BLaER1 (cell line): ENCODE results near the gene NDRG4.

Source experiments
- H3K27ac ChIP-seq: shearing (Covaris generic); formaldehyde crosslinking; 2 replicates; pipeline ENCODE4 v1.8.1; 2022
- H3K27me3 ChIP-seq: shearing (Covaris generic); formaldehyde crosslinking; 2 replicates; pipeline ENCODE4 v1.8.1; 2022
- H3K36me3 ChIP-seq: shearing (Covaris generic); formaldehyde crosslinking; 2 replicates; pipeline ENCODE4 v1.8.1; 2022
- H3K4me1 ChIP-seq: shearing (Covaris generic); formaldehyde crosslinking; 2 replicates; pipeline ENCODE4 v1.8.1; 2022
- H3K4me2 ChIP-seq: shearing (Covaris generic); formaldehyde crosslinking; 2 replicates; pipeline ENCODE4 v1.8.1; 2022
- H3K4me3 ChIP-seq: shearing (Covaris generic); formaldehyde crosslinking; 2 replicates; pipeline ENCODE4 v1.8.1; 2022
- H3K9ac ChIP-seq: shearing (Covaris generic); formaldehyde crosslinking; 2 replicates; pipeline ENCODE4 v1.8.1; 2022
- H3K9me3 ChIP-seq: shearing (Covaris generic); formaldehyde crosslinking; 2 replicates; pipeline ENCODE4 v1.8.1; 2022
- H4K20me1 ChIP-seq: shearing (Covaris generic); formaldehyde crosslinking; 2 replicates; pipeline ENCODE4 v1.8.1; 2022
- Cebpa-rat ChIP-seq: shearing (Covaris generic); IDR thresholded peaks from 2 replicates; pipeline ENCODE4 v1.8.1; 2022

NDRG4 gene, protein sequence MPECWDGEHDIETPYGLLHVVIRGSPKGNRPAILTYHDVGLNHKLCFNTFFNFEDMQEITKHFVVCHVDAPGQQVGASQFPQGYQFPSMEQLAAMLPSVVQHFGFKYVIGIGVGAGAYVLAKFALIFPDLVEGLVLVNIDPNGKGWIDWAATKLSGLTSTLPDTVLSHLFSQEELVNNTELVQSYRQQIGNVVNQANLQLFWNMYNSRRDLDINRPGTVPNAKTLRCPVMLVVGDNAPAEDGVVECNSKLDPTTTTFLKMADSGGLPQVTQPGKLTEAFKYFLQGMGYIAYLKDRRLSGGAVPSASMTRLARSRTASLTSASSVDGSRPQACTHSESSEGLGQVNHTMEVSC

DNA sequence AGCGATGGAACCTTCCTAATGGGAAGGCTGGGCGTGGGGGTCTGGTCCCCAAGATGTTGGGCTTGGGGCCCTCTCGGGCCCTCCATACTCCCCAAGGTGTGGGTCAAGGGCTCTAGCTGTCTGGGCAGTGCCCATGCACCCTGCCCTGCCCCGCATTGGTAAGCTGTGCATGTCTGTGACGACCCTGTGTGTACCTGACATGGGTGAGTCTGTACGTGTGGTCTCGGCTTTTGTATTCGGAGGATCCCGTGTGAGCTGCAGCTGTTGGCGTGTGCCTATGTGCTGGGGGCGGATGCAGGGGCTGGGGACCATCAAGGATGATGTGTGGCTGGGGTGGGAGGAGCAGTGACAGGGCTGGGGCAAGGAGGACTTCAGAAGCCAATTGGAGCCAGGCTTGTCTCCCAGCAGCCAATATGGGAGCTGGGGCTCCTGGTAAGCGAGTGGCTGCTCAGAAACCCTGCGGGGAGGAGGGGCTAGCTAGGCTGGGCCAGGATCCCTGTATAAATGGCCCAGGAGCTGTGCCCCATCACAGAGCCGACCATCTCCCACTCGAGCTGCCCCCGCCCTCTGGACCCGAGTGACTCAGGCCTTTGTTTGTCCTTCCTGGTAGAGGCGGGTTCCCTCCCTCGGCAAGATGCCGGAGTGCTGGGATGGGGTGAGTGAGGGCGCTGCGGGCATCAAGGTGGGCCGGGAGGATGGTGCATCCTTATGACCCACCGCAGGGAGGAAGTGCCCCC, at the start of gene NDRG4:
Gene NDRG4 (plus strand): TSS at position 529 of the 737 bp plus-strand sequence. CDS start 106 bp downstream, at position 635.
- peaks cover 34% of the 10 kb centered on the region for H3K27me3 ChIP-seq
- H3K27ac ChIP-seq = no peak within 1 kb of the TSS
- H3K4me2 ChIP-seq = peak within 1 kb of the TSS; percentile 81
- H3K4me3 ChIP-seq = peak within 1 kb of the TSS; percentile 62
- peaks cover 51% of the 10 kb centered on the region for H3K4me1 ChIP-seq
- no peaks in the 10 kb centered on the region for H3K9me3 ChIP-seq
- H3K36me3 ChIP-seq = no peaks in the 10 kb centered on the region
- H4K20me1 ChIP-seq = no peaks in the 10 kb centered on the region
- no peak for TF ChIP-seq Cebpa-rat
- no peak within 1 kb of the TSS for H3K9ac ChIP-seq

DNA sequence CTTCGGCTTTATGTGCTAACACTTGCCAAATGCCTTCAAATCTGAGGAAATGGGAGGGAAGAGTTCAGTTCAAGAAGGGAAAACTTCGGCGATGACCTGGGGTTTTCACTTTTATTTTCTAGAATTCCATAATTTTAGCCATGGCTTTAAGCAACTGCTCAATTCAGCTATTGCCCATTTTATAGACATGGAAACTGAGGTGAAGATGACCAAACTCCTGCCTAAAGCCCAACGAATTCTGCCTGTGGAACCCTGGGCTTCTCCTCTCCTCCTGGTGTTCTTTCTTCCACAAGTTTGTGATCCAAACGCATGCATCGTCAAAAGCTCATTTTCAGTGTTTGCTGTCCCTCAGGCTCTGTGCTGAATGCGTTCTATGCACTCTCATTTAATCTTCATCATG, 49.4 kb upstream of the NDRG4 start:
- Histone ChIP-seq H3K27ac (no peak overlapping the region), H3K36me3 (no peaks in the 10 kb centered on the region), H3K27me3 (no peaks in the 10 kb centered on the region), H3K4me2 (peak overlapping the region; percentile 57; the same call in 1 of the 2 replicates), H4K20me1 (no peaks in the 10 kb centered on the region), H3K4me3 (no peak overlapping the region), H3K9me3 (no peaks in the 10 kb centered on the region), H3K4me1 (peaks cover 20% of the 10 kb centered on the region), H3K9ac (no peak overlapping the region)
- no peak for TF ChIP-seq Cebpa-rat

DNA sequence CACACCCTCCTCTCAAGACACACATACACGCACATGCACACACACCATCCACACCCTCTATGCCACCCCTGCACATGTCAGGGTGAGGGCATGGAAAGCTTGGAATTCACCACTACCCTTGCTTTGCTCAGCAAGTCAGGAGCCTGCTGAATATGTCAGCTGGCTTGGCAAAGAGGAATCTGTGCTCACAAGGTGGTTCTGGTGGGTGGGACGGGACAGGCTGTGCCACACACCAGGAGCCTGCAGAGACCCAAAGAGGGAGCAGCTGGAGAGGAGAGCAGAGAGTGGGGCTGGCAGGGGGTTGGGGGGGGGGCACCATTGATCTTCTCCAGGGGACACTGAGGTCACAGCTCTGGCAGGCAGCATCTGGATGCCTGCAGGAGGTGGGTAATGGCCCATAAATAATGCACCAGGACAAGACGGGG, 48.7 kb upstream of the NDRG4 start:
- no peak overlapping the region for H3K4me3 ChIP-seq
- H3K27ac ChIP-seq = no peak overlapping the region
- H3K27me3 ChIP-seq = no peaks in the 10 kb centered on the region
- no peaks in the 10 kb centered on the region for H3K9me3 ChIP-seq
- no peaks in the 10 kb centered on the region for H3K36me3 ChIP-seq
- H3K4me1 ChIP-seq = peaks cover 20% of the 10 kb centered on the region
- no peak overlapping the region for H3K9ac ChIP-seq
- 0 out of 2 replicates have a peak overlapping the region, but pooled peaks have one; percentile 2 for H3K4me2 ChIP-seq
- H4K20me1 ChIP-seq = no peaks in the 10 kb centered on the region
- no peak for TF ChIP-seq Cebpa-rat

DNA sequence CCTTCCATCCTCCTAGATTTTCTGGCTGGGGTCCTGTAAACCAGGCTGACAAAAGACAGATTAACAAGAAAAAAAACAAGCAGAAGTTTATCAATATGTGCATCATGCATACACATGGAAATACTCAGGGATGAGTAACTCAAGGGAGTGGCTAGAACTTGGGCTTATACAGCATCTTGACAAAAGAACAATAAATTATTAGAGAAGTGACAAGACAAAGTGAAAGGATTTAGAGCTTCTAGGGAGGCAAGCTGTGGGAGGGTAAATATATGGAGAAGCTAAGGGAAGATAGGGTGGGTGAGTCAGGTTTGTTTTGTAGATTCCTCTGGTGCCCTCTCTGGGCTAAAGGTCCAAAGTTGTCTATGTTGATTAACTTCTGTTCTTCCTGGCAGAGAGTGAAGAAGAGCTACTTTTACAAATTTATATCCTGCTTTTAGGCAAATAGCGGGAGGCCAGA, 48.0 kb upstream of the NDRG4 start:
- Histone ChIP-seq H3K36me3 (no peaks in the 10 kb centered on the region), H3K4me2 (no peak overlapping the region), H3K27ac (no peak overlapping the region), H3K4me1 (peaks cover 20% of the 10 kb centered on the region), H3K9me3 (no peaks in the 10 kb centered on the region), H4K20me1 (no peaks in the 10 kb centered on the region), H3K4me3 (no peak overlapping the region), H3K27me3 (no peaks in the 10 kb centered on the region), H3K9ac (no peak overlapping the region)
- TF ChIP-seq Cebpa-rat = no peak

DNA sequence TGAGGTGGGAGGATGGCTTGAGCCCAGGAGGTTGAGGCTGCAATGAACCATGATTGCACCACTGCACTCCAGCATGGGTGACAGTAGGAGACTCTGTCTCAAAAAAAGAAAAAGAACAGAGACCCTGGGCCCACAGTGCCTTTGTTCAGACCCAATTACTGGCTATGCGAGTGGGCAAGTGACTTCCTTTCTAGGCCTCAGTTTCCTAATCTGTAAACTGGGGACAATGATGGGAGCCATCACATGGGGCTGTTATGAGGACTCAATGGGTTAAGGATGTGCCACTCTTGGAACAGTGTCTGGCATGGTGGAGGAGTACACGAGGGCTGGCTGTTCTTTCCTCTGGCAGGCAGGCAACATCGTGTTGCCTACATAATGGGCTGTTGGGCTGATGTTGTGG, 47.3 kb upstream of the NDRG4 start:
- no peak for TF ChIP-seq Cebpa-rat
- Histone ChIP-seq H3K4me2 (no peak overlapping the region), H3K27me3 (no peaks in the 10 kb centered on the region), H3K27ac (no peak overlapping the region), H3K4me1 (peaks cover 20% of the 10 kb centered on the region), H4K20me1 (no peaks in the 10 kb centered on the region), H3K9ac (no peak overlapping the region), H3K4me3 (no peak overlapping the region), H3K36me3 (no peaks in the 10 kb centered on the region), H3K9me3 (no peaks in the 10 kb centered on the region)

DNA sequence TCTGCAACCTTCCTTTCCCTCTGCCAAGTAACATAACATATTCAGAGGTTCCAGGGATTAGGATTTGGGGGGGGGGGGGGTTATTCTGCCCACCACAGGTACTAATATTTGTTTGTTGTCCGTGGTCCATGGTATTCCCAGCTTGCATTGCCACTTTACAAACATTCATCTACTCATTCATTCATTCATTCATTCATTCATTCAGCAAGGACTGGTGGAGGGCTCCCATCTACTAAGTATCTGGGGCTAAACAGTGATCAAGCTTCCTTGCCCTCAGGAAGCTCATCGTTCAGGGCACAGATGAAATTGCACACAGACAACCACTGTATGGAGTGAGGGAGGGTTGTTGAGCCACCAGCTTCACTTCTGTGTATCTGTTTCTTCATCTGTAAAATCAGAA, 45.8 kb upstream of the NDRG4 start:
- no peak overlapping the region for H3K4me3 ChIP-seq
- H3K27ac ChIP-seq = no peak overlapping the region
- H3K36me3 ChIP-seq = no peaks in the 10 kb centered on the region
- no peaks in the 10 kb centered on the region for H4K20me1 ChIP-seq
- no peak for TF ChIP-seq Cebpa-rat
- no peaks in the 10 kb centered on the region for H3K27me3 ChIP-seq
- no peaks in the 10 kb centered on the region for H3K9me3 ChIP-seq
- H3K9ac ChIP-seq = no peak overlapping the region
- H3K4me2 ChIP-seq = no peak overlapping the region
- H3K4me1 ChIP-seq = peaks cover 19% of the 10 kb centered on the region

DNA sequence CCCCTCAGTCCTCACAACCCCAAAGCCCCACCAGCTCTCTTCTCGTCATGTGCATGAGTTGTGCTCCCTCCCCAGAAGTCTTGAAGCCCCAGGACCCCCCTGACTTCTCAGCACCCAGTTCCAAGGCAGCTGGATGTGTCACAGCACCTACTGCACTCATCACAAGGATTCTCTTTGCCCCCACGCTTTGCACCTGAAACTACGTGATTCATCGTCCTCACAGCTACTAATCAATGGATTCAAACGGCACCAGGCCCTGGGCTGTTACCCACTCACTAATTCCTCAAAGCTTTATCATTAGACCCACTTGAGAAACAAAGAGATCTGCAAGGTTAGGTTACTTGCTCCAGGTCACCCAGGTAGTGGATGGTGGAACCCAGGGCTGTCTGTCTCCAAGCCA, 45.1 kb upstream of the NDRG4 start:
- H3K4me3 ChIP-seq = no peak overlapping the region
- H3K9ac ChIP-seq = no peak overlapping the region
- TF ChIP-seq Cebpa-rat = no peak
- no peak overlapping the region for H3K27ac ChIP-seq
- H3K9me3 ChIP-seq = no peaks in the 10 kb centered on the region
- no peaks in the 10 kb centered on the region for H3K36me3 ChIP-seq
- H3K27me3 ChIP-seq = no peaks in the 10 kb centered on the region
- no peaks in the 10 kb centered on the region for H4K20me1 ChIP-seq
- H3K4me1 ChIP-seq = peaks cover 12% of the 10 kb centered on the region
- H3K4me2 ChIP-seq = no peak overlapping the region

DNA sequence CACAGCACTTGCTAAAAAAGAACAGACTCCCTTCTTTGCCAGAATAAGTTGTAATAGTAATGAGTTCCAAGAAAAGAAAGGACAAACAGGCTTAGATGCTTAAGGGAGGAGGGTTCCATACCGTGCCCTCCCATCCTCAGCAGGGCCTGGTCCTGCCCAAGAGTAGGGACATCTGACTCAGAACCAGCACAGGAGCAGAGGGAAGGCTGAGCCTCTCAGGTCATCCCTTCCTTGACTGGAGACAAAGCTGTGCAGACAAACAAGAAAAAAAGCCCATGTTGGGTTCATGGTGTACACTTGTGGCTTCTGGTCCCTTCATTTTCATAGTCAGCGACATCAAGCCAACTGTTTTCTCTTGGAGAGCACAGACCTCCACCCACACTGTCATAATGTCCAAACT, 44.2 kb upstream of the NDRG4 start:
- Histone ChIP-seq H4K20me1 (no peaks in the 10 kb centered on the region), H3K4me2 (no peak overlapping the region)

DNA sequence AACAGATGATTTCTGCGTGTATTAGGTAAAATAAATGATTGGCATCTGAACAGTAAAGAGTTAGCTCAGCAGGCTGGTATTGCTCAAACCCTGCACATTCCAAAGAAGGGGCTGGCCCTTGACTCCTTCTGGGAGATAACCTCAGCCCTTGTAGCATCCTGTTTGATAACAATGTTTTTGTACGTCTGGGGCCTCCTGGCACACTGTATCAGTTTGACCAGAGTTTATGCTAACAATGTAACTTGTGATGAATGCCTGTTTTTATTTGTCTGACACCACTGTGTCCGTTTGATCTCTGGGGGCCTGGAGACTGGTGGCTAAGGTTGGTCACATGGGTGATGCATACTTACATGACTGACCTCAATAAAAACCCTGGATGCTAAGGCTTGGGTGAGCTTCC, 43.8 kb upstream of the NDRG4 start:
- no peak for TF ChIP-seq Cebpa-rat
- no peak overlapping the region for H3K9ac ChIP-seq
- no peaks in the 10 kb centered on the region for H3K4me1 ChIP-seq
- H3K4me3 ChIP-seq = no peak overlapping the region
- peaks cover 12% of the 10 kb centered on the region for H3K27me3 ChIP-seq
- H3K9me3 ChIP-seq = no peaks in the 10 kb centered on the region
- H3K36me3 ChIP-seq = no peaks in the 10 kb centered on the region
- H3K27ac ChIP-seq = no peak overlapping the region
- no peaks in the 10 kb centered on the region for H4K20me1 ChIP-seq
- H3K4me2 ChIP-seq = no peak overlapping the region

More for the DNA sequence above, 44.2 kb upstream of the NDRG4 start:
- H3K4me1 ChIP-seq = peaks cover 3% of the 10 kb centered on the region; the same call in 1 of the 2 replicates
- no peaks in the 10 kb centered on the region for H3K36me3 ChIP-seq
- H3K9ac ChIP-seq = no peak overlapping the region
- H3K9me3 ChIP-seq = no peaks in the 10 kb centered on the region
- TF ChIP-seq Cebpa-rat = no peak
- H3K27me3 ChIP-seq = peaks cover 7% of the 10 kb centered on the region; the same call in 1 of the 2 replicates
- no peak overlapping the region for H3K4me3 ChIP-seq
- no peak overlapping the region for H3K27ac ChIP-seq
